ENCODE measurements around the gene RIC8B.

GRCh38 chr12:106854723-106855122 is 80.2 kb downstream of the RIC8B start:
- TF ChIP-seq, protein P1, sequence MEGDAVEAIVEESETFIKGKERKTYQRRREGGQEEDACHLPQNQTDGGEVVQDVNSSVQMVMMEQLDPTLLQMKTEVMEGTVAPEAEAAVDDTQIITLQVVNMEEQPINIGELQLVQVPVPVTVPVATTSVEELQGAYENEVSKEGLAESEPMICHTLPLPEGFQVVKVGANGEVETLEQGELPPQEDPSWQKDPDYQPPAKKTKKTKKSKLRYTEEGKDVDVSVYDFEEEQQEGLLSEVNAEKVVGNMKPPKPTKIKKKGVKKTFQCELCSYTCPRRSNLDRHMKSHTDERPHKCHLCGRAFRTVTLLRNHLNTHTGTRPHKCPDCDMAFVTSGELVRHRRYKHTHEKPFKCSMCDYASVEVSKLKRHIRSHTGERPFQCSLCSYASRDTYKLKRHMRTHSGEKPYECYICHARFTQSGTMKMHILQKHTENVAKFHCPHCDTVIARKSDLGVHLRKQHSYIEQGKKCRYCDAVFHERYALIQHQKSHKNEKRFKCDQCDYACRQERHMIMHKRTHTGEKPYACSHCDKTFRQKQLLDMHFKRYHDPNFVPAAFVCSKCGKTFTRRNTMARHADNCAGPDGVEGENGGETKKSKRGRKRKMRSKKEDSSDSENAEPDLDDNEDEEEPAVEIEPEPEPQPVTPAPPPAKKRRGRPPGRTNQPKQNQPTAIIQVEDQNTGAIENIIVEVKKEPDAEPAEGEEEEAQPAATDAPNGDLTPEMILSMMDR (IDR thresholded peaks at IDR 0.05; ENCODE audit: low read length): no peak
- no peak for TF ChIP-seq EZH2 (optimal IDR thresholded peaks at IDR 0.05; ENCODE audit: low read depth, low read length)

Measured in MM.1S (cell line).